HUES48 (cell line): Measurements from ENCODE around the gene PAPOLB.

Source experiments
- H3K27ac ChIP-seq: one replicate; pipeline ENCODE4 v1.7.0; 2013; ENCODE audit warnings: low read depth, low read length, inconsistent platforms
- H3K27me3 ChIP-seq: 2 replicates; pipeline ENCODE4 v1.6.1; 2013; ENCODE audit warnings: mild to moderate bottlenecking, low read length; ENCODE audit not compliant: control insufficient read depth, insufficient read depth
- H3K36me3 ChIP-seq: 2 replicates; pipeline ENCODE4 v1.6.1; 2013; ENCODE audit warnings: low read length; ENCODE audit not compliant: control insufficient read depth, insufficient read depth
- H3K4me1 ChIP-seq: 2 replicates; pipeline ENCODE4 v1.6.1; 2013; ENCODE audit warnings: mild to moderate bottlenecking, low read length; ENCODE audit not compliant: control insufficient read depth, insufficient read depth
- H3K4me3 ChIP-seq: 2 replicates; pipeline ENCODE4 v1.5.1; 2013; ENCODE audit warnings: mild to moderate bottlenecking, low read depth, low read length
- H3K9ac ChIP-seq: 2 replicates; pipeline ENCODE4 v1.6.1; 2013; ENCODE audit warnings: mild to moderate bottlenecking, low read depth, low read length, moderate library complexity
- H3K9me3 ChIP-seq: 2 replicates; pipeline ENCODE4 v1.6.1; 2013; ENCODE audit warnings: low read length; ENCODE audit not compliant: control insufficient read depth, insufficient read depth

PAPOLB gene

GRCh38 chr7:4841007-4841784 is 20.6 kb downstream of the PAPOLB start:
- H3K4me1 ChIP-seq = 0 out of 2 replicates have a peak, but pooled peaks cover 11% of the 10 kb centered on the region
- no peak overlapping the region for H3K4me3 ChIP-seq
- H3K9me3 ChIP-seq = no peaks in the 10 kb centered on the region
- H3K27me3 ChIP-seq = no peaks in the 10 kb centered on the region
- H3K36me3 ChIP-seq = no peaks in the 10 kb centered on the region
- no peak overlapping the region for H3K9ac ChIP-seq
- H3K27ac ChIP-seq = no peak overlapping the region

- Histone ChIP-seq H3K4me3 (no peak overlapping the region), H3K4me1 (0 out of 2 replicates have a peak, but pooled peaks cover 11% of the 10 kb centered on the region), H3K36me3 (no peaks in the 10 kb centered on the region), H3K27me3 (no peaks in the 10 kb centered on the region), H3K9me3 (no peaks in the 10 kb centered on the region), H3K27ac (no peak overlapping the region), H3K9ac (no peak overlapping the region)
Measured at GRCh38 chr7:4840079-4840501, 21.7 kb downstream of the PAPOLB start.

GRCh38 chr7:4838626-4839334 is 23.1 kb downstream of the PAPOLB start:
- H3K9me3 ChIP-seq = no peaks in the 10 kb centered on the region
- 0 out of 2 replicates have a peak, but pooled peaks cover 11% of the 10 kb centered on the region for H3K4me1 ChIP-seq
- H3K9ac ChIP-seq = no peak overlapping the region
- H3K36me3 ChIP-seq = no peaks in the 10 kb centered on the region
- H3K27me3 ChIP-seq = no peaks in the 10 kb centered on the region
- no peak overlapping the region for H3K4me3 ChIP-seq
- no peak overlapping the region for H3K27ac ChIP-seq

- Histone ChIP-seq H3K4me1 (0 out of 2 replicates have a peak, but pooled peaks cover 11% of the 10 kb centered on the region), H3K27ac (no peak overlapping the region)
Measured at GRCh38 chr7:4837803-4838625, 23.8 kb downstream of the PAPOLB start.

GRCh38 chr7:4837041-4837802 is 24.6 kb downstream of the PAPOLB start:
- H3K4me1 ChIP-seq = 0 out of 2 replicates have a peak, but pooled peaks cover 11% of the 10 kb centered on the region
- H3K27me3 ChIP-seq = no peaks in the 10 kb centered on the region
- H3K9me3 ChIP-seq = no peaks in the 10 kb centered on the region
- no peak overlapping the region for H3K27ac ChIP-seq
- no peaks in the 10 kb centered on the region for H3K36me3 ChIP-seq
- H3K9ac ChIP-seq = no peak overlapping the region
- H3K4me3 ChIP-seq = no peak overlapping the region

More at GRCh38 chr7:4837803-4838625, 23.8 kb downstream of the PAPOLB start:
- H3K9ac ChIP-seq = no peak overlapping the region
- H3K9me3 ChIP-seq = no peaks in the 10 kb centered on the region
- H3K4me3 ChIP-seq = no peak overlapping the region
- no peaks in the 10 kb centered on the region for H3K27me3 ChIP-seq
- no peaks in the 10 kb centered on the region for H3K36me3 ChIP-seq

- no peaks in the 10 kb centered on the region for H3K36me3 ChIP-seq
- no peaks in the 10 kb centered on the region for H3K27me3 ChIP-seq
- H3K9ac ChIP-seq = no peak overlapping the region
- H3K9me3 ChIP-seq = no peaks in the 10 kb centered on the region
- no peak overlapping the region for H3K4me3 ChIP-seq
- 0 out of 2 replicates have a peak, but pooled peaks cover 11% of the 10 kb centered on the region for H3K4me1 ChIP-seq
- H3K27ac ChIP-seq = no peak overlapping the region
Measured at GRCh38 chr7:4836206-4836661, 25.6 kb downstream of the PAPOLB start.

- H3K9me3 ChIP-seq = no peaks in the 10 kb centered on the region
- 0 out of 2 replicates have a peak, but pooled peaks cover 11% of the 10 kb centered on the region for H3K4me1 ChIP-seq
- H3K9ac ChIP-seq = no peak overlapping the region
- H3K36me3 ChIP-seq = no peaks in the 10 kb centered on the region
- no peaks in the 10 kb centered on the region for H3K27me3 ChIP-seq
- H3K4me3 ChIP-seq = no peak overlapping the region
- no peak overlapping the region for H3K27ac ChIP-seq
Measured at GRCh38 chr7:4835398-4836205, 26.2 kb downstream of the PAPOLB start.

- no peak overlapping the region for H3K9ac ChIP-seq
- no peak overlapping the region for H3K27ac ChIP-seq
- H3K4me1 ChIP-seq = 0 out of 2 replicates have a peak, but pooled peaks cover 11% of the 10 kb centered on the region
- no peaks in the 10 kb centered on the region for H3K36me3 ChIP-seq
- H3K9me3 ChIP-seq = no peaks in the 10 kb centered on the region
- H3K4me3 ChIP-seq = no peak overlapping the region
- no peaks in the 10 kb centered on the region for H3K27me3 ChIP-seq
Measured at GRCh38 chr7:4834601-4835397, 27.0 kb downstream of the PAPOLB start.
